AG08396 (cell line): ENCODE measurements around the gene TNKS2.
"Not testable (repeated sequence)": the region's sequence is repeated elsewhere in the genome, so short reads cannot be mapped to it uniquely, and the experiment has no call there.

Experiments used
- DNase-seq: peaks from one replicate; pipeline ENCODE4 v3.0.0; 2012; ENCODE audit warnings: low spot score, mixed read lengths

Gene TNKS2

DNA sequence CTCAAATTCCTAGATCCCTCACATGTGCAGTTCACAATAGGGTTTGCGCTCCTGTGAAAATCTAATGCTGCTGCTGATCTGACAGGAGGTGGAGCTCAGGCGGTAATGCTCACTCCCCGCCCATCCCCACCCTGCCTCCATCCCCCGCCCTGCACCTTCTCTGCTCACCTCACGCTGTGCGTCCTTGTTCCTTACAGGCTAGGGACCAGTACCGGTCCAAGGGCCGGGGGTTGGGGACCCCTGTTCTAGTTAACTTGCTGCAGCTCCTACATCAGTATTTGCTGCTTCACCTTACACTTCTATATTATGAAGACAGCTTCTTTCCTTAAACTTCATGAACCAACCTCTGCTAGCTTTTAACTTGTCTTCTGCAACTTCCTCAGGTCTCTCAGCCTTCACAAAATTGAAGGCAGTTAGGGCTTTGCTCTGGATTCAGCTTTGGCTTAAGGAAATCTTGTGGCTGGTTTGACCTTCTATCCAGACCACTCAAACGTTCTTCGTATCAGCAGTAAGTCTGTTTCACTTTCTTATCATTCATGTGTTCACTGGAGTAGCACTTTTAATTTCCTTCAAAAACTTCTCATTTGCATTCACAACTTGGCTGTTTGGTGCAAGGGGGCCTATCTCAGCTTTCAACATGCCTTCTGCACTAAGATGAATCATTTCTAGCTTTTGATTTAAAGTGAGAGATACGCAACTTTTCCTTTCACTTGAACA lies 1.7 kb upstream of the TNKS2 start:
- no peak for DNase-seq

- DNase-seq, result no peak
Measured at GRCh38 chr10:91797048-91797690, 1.1 kb upstream of the TNKS2 start.

DNA sequence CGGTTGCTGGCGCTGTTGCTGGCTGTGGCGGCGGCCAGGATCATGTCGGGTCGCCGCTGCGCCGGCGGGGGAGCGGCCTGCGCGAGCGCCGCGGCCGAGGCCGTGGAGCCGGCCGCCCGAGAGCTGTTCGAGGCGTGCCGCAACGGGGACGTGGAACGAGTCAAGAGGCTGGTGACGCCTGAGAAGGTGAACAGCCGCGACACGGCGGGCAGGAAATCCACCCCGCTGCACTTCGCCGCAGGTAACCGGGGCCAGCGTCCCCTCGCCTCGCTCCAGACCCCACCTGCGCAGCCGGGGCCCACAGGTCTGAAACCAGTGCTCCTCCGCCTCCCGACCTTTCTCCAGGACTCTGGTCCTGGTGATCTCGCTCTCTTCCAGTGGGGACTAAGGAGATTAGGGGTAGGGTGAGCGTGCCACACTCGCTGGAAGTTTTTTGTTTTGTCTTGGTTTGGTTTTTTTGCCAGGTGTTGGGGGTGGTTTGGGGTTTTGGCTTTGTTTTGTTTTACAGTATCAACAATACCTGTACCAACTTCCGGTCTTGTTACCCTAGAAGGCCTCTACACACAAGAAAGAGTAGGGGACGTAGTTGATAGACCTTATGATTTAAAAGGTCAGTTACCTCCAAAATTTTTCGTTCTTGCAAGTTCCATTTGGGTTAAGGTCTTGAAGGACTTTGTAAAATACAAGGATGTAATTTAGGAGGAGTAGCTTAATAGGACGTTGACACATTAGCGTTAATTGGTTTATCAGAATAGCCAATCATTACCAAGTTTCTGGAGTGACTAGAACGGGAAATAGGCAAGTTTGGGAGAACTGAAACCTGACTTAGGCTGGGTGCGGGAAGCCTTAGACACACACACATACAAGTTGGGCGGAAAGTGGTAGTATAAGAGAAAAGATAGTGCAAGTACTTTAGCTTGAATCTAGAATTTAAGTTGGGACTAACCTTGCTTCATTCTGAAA lies 704 bp downstream of the TNKS2 start:
- peak; percentile 27 for DNase-seq

DNA sequence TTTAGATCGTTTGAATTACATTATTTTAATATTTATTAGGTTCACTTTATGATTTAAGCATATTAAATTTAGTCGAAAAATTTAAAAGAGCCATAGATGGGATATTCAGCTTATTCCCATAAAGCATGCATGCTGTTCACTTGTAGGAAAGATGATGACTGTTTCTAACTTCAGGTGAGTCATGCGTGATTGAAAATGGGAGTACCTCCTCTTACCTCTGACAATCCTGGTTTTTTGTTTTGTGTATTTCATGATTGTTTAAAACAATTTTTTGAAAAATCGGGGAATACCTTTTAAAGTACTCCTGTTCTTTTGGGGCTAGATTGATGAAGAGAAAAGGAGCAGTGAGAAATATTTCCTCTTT lies 1.4 kb downstream of the TNKS2 start:
- no peak for DNase-seq

DNA sequence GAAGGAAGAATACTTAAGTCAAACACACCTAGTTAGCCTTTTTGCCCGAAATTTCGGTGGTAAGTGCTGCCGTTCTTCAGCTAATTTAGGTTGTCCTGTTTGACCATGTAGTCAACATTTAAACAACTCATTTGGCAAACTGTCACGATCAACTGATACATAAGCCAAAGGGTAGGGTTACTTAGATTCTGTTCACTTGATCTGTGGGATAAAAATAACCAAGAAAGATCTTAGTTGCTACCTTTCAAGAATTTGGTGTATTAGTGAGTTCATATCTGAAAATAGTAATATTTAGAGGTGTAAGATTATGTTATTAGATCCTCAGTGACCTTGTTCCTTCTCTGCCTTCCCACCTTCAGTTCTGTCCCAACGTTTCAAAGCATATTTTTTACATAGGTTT lies 2.0 kb downstream of the TNKS2 start:
- DNase-seq, result no peak

DNA sequence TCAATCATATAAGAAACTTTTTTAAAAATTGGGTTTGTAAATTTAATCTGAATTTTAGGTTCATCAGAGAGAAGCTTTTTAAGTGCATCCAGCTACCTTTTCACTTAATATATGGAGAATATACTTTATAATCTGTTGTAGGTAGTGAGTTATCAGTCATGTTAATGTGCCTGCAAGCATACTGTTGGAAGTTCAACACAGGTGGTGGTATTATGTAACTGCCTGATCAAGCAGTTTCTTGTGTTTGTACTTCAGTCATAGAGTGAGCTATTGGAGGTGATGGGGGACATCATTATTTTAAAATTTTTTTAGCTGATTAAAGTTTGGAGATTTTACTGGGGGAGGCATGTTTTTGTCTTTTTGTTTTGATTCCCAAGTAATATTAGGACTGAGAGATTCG lies 2.5 kb downstream of the TNKS2 start:
- DNase-seq, result no peak

DNA sequence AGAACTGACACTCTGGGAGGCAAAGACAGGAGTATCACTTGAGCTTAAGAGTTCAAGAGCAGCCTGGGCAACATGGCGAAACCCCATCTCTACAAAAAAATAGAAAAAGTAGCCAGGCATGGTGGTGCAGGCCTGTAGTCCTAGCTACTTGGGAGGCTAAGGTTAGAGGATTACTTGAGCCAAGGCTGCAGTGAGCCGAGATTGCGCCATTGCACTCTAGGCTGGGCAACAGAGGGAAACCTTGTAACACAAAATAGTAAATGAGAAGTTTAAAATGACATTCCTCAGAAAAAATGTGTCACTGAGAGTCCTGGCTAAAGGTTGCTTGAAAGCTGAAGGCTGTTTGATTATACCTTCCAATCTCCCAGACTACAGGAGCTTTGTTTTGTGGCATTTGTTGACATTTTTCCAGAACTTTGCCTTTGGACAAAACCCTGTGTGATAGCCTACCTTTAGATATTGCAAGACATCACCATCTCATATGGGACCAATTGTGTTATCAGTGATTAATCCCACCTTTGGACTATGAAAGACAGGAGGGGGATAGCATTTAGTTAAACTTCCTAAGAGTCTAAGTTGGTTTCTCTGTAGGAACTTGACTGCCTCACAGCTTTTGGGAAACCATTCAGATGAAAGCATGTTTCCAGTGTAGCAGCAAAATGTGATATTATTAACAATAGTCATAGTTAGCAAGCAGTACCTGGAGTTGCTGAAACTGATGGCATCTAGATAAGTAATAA lies 5.3 kb downstream of the TNKS2 start:
- DNase-seq, result no peak

DNA sequence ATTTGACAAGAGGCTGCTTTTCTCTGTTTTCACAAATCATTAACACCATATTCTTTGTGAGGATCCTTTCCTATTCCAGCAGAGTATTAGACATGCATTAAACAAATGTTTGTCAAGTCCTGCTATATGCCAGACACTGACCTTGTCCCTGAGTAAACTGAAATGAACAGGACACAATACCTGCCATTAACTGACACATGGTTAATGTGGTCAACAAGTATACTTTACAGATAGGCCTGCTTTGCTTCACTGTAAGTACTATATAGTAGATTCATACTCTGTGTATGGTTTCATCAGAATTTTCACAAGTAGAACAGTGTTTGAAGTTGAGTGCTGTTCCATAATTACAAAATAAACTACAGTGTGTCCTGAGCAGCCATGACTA lies 5.9 kb downstream of the TNKS2 start:
- DNase-seq, result no peak

DNA sequence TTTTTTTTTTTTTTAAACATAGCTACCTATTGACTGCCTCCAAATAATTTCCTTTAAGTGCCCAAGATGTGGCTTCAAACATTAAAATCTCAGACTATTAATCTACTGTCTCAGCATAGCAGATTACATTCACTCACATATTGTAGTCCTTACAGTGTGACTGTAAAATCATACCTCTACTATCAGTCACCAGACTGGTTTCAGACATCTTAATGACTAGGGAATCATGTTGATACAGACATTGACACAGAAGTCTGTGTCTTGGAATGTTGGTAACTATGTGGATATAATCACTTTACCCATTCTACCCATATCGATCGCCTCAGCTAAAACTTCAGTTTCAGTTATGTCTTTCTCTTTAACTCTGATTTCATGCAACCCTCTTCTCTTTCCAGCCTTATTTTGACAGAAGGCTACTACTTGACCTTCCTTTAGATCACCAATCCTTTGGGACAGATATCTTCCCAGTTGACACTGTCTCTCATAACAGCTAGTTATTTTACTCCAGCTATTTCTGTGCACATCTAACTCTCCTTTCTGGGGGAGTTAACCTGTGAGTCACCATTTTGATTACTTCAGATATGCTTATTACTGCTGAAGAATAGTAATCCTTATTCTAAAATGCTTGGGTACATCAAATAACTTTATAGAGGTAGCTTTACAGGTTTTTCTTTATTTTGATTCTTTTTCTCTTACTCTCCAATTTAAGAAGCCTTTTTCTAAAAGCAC lies 7.0 kb downstream of the TNKS2 start:
- no peak for DNase-seq

DNA sequence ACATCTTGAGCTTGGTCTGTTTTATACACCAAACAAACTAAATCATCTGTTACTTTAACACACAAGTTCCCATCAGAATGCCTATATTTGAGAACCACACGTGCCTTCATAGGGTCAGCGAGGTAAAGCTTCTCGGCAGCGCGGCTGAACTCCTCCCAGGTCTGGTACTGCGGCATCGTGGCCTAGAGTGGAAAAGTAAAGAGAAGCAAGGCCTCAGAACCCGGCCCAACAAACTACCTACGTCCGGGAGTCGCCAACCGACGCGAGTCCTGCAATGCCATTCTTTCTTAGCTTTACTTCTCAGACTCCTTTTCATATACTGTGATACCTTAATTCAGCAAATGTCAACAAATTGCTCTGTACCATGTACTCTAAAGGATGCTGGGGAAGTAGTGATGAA lies 9.0 kb downstream of the TNKS2 start:
- not testable (repeated sequence) for DNase-seq

DNA sequence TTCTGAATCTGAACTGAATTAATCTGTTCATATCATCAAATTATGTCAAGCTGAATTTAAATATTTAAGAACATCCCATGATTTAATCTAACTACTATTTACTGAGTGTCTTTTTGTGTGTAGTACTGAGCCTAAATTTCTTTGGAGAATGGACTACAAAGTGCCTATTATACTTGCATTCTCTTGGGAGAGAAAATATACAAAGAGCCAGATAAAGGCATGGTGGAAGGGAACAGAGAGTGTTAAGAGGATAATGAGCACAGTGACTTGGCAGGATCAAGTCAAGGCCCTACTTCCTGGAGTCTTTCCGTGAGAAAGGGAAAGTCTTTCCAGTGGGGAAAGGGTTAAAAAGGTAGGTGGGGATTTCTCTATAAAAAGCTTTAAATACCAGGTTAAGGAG lies 15.0 kb downstream of the TNKS2 start:
- no peak for DNase-seq

- DNase-seq, result no peak
Measured at GRCh38 chr10:91816981-91817380, 18.8 kb downstream of the TNKS2 start.

- no peak for DNase-seq
Measured at GRCh38 chr10:91820144-91820543, 21.9 kb downstream of the TNKS2 start.

DNA sequence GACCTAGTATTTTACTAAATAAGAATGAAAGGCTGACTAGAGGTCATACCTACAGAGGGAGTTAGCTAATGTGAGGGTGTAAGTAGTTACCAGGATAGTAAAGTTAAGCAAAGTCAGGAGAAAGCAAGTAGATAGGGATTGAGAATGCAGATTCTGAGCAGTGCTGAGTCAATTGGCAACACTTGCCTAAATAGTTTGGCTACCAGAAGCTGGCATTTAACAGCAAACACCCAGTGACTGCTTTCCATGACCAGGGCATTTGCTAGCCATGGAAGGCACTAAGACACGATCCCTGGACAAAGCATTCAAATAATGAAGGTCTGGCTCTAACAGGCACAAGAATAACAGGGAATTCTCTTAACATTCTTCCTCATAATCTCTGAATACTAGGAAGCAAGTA lies 25.9 kb downstream of the TNKS2 start:
- DNase-seq, result no peak

DNA sequence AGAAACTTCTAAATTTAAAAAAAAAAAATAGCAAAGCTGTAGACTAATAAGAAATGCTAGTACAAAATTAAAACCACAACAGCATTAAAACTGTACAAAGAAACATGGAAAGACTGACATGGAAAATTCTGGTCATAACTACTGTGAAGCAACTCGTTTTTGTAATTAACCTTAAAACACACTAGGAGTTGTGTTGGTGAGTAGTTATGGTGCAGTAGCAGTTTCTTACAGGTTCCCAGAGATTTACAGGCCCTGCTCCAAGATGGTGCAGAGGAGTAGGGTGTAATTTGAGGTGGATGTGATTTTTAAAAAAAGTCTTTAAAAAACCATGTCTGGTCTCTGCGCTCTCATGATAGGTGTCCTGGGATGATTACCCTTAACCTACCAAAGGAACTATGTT lies 31.0 kb downstream of the TNKS2 start:
- DNase-seq, result no peak

DNA sequence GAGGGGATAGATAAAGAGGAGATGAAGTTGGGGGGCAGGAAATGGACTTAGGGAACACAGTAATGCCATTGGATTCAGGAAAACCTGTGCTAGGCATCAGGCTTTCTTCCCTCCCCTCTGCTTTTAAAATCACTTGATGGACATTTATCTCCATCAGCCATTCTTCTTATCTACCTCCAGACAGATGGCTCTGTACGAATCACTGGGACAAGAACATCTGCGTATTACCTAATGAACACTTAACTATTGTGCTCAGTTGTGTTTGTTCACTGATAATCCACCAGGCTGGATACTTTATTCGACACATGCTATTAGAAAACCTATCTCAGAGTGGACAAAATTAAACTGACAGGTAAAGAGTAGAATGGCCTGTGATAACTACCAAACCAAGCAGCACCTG lies 40.0 kb downstream of the TNKS2 start:
- no peak for DNase-seq

GRCh38 chr10:91843083-91843482 lies 44.9 kb downstream of the TNKS2 start:
- DNase-seq, result no peak

DNA sequence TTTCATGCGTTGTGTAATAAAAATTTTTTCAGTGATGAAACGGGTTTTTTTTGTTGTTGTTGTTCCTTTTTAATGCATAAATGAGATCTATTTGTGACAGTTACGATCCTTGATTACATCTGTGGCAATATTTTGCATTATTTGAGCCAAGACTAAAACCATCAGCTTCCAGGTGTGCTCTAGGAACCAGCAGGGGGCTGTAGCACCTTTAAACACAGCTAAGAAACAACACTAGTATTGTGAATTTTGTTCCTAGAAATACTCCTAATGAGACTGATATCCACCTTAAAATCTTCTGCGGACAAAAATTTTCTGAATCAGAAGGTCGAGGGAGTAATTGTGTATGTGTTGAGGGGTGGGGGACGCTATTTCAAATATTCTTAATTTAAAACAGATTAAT lies 58.4 kb downstream of the TNKS2 start:
- no peak for DNase-seq

DNA sequence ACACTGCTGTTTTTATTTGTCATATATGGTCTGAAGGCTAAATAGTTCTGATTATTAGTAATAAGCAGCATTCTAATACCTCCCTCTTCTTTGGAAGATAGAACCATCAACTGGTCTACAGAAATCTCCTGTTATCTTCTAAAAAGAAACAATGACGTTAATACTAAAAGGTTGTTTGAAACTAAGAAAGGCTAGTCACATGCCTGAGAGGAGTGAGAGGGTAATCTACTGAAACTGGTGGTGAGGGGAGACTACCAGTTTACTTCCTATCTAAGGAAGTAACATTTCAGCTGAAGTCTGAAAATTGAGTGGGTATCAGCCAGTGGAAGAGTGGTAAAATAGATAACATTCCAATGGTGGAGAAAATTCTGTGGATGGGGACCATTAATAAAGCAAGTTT lies 62.7 kb downstream of the TNKS2 start:
- no peak for DNase-seq

DNA sequence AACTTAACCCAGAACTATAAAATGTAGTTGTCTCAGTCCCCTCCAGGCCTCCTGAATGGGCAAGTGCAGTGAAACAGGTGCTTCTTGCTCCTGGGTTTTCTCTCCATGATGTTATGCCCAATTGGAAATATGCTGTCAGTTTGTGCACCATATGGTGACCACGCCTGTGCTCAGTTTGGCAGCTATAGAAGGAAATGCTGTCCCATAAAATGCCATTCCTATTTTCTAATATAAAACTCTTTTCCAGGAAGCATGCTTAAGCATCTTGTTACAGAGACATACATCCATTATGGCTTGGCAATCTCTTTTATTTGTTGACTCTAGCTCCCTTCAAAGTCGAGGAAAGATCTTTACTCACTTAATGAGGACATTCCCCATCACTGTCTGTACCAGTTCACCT lies 65.9 kb downstream of the TNKS2 start:
- DNase-seq, result no peak

GRCh38 chr10:91864744-91865143 lies 66.5 kb downstream of the TNKS2 start:
- DNase-seq, result no peak
